Endodermal cell (in vitro differentiated cells): ENCODE data around the gene MICAL3. TPM values are rescaled to one million over a fixed set of nuclear protein-coding genes. Genes with fewer than 3 reads are reported as not detected.

ENCODE experiments used
- DNase-seq: peaks from one replicate; pipeline ENCODE4 v3.0.0-alpha.2; 2017
- H3K27ac ChIP-seq: 2 replicates; pipeline ENCODE4 v1.5.1; 2013; ENCODE audit warnings: mild to moderate bottlenecking, low read depth, low read length, moderate library complexity
- H3K27me3 ChIP-seq: 2 replicates; pipeline ENCODE4 v1.6.1; 2013; ENCODE audit warnings: mild to moderate bottlenecking, low read length, moderate library complexity; ENCODE audit not compliant: insufficient read depth, control insufficient read depth, poor library complexity, severe bottlenecking
- H3K36me3 ChIP-seq: 2 replicates; pipeline ENCODE4 v1.7.0; 2013; ENCODE audit warnings: mild to moderate bottlenecking, low read length, moderate library complexity; ENCODE audit not compliant: control insufficient read depth, insufficient read depth
- H3K4me1 ChIP-seq: one replicate; pipeline ENCODE4 v1.7.0; 2013; ENCODE audit warnings: low read length; ENCODE audit not compliant: control insufficient read depth, insufficient read depth
- H3K4me3 ChIP-seq: 2 replicates; pipeline ENCODE4 v1.5.1; 2013; ENCODE audit warnings: mild to moderate bottlenecking, low read length, moderate library complexity
- H3K9ac ChIP-seq: 2 replicates; pipeline ENCODE4 v1.6.1; 2013; ENCODE audit warnings: mild to moderate bottlenecking, low read length, moderate library complexity; ENCODE audit not compliant: poor library complexity, severe bottlenecking; ENCODE audit errors: extremely low read depth
- H3K9me3 ChIP-seq: 2 replicates; pipeline ENCODE4 v1.6.1; 2013; ENCODE audit warnings: mild to moderate bottlenecking, low read length, moderate library complexity; ENCODE audit not compliant: control insufficient read depth
- H3K27ac Mint-ChIP-seq: 2 replicates; pipeline ENCODE4 v1.8.0; 2020; ENCODE audit warnings: mixed read lengths
- H3K27me3 Mint-ChIP-seq: 2 replicates; pipeline ENCODE4 v1.8.0; 2021; ENCODE audit warnings: mild to moderate bottlenecking, mixed read lengths; ENCODE audit not compliant: insufficient read depth
- H3K36me3 Mint-ChIP-seq: 2 replicates; pipeline ENCODE4 v1.8.0; 2020; ENCODE audit warnings: low read depth, mixed read lengths
- H3K4me1 Mint-ChIP-seq: 2 replicates; pipeline ENCODE4 v1.8.0; 2020; ENCODE audit warnings: mixed read lengths
- H3K4me3 Mint-ChIP-seq: 2 replicates; pipeline ENCODE4 v1.8.0; 2020; ENCODE audit warnings: mild to moderate bottlenecking, moderate library complexity, mixed read lengths
- H3K9me3 Mint-ChIP-seq: 2 replicates; pipeline ENCODE4 v1.8.0; 2020; ENCODE audit warnings: mild to moderate bottlenecking, mixed read lengths
- WGBS, 2 experiments: methylation state at CpG; one replicate each; pipeline versions ENCODE4 v1.1.5 to v1.1.7; 2013; ENCODE audit warnings: missing lambda C conversion rate in 2 of 2, mixed read lengths in 1 of 2; ENCODE audit not compliant: insufficient coverage in 1 of 2, insufficient read length in 1 of 2; 5-methylcytosine and 5-hydroxymethylcytosine counted together
- total RNA-seq, 2 donors: library from RNA; stranded (reverse); fragmentation: NEBNext Ultra II Directional in 1 of 2; extraction: Animal tissue kit (Norgen Biotek cat#: 25700) in 1 of 2; gene quantifications; 2 replicates in 1 of 2; 3 replicates in 1 of 2; pipeline ENCODE4 v1.2.1, GENCODE V29; 2021
- TF ChIP-seq, protein P1 (sequence below): fragments of 200-600 bp; sonication (generic); conservative IDR thresholded peaks from 2 replicates; pipeline ENCODE4 v1.5.0; 2021; ENCODE audit warnings: antibody characterized with exemption, mild to moderate bottlenecking

MICAL3 gene
- total RNA-seq, 2 donors from 2014 or later, result 42.8 to 48.1 TPM

DNA sequence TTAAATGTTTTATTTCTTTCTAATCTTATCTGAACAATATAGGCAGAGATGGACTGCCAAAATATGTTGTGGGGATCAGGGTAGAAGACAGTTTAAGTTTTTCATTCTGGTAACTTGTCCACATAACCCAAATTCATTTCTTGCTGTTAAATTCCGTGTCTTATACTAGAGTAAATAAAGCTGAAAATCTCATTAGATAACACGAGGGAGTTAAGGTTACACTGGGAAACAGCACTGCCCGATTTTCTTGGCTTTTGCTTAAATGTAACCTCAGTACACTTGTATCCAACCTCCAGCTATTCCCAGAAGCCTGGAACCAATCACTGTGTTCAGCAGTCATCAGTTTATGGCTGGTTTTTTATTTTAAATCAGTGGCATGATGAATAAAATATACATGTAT is 48.2 kb downstream of the MICAL3 start:
- TF ChIP-seq, protein P1, sequence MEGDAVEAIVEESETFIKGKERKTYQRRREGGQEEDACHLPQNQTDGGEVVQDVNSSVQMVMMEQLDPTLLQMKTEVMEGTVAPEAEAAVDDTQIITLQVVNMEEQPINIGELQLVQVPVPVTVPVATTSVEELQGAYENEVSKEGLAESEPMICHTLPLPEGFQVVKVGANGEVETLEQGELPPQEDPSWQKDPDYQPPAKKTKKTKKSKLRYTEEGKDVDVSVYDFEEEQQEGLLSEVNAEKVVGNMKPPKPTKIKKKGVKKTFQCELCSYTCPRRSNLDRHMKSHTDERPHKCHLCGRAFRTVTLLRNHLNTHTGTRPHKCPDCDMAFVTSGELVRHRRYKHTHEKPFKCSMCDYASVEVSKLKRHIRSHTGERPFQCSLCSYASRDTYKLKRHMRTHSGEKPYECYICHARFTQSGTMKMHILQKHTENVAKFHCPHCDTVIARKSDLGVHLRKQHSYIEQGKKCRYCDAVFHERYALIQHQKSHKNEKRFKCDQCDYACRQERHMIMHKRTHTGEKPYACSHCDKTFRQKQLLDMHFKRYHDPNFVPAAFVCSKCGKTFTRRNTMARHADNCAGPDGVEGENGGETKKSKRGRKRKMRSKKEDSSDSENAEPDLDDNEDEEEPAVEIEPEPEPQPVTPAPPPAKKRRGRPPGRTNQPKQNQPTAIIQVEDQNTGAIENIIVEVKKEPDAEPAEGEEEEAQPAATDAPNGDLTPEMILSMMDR, result no peak
- WGBS, 2 experiments, result 85 to 86% methylated on average over 3 of the region's 3 CpGs
- Mint-ChIP-seq H3K9me3 (peaks cover 8% of the 10 kb centered on the region), H3K27me3 (no peaks in the 10 kb centered on the region), H3K4me1 (peaks cover 24% of the 10 kb centered on the region), H3K36me3 (peaks cover 6% of the 10 kb centered on the region), H3K4me3 (no peak overlapping the region), H3K27ac (no peak overlapping the region)
- Histone ChIP-seq H3K9ac (no peak overlapping the region), H3K36me3 (no peaks in the 10 kb centered on the region), H3K9me3 (peaks cover 3% of the 10 kb centered on the region), H3K4me3 (no peak overlapping the region), H3K4me1 (no peaks in the 10 kb centered on the region), H3K27ac (no peak overlapping the region), H3K27me3 (no peaks in the 10 kb centered on the region)
- no peak for DNase-seq

- no peak for DNase-seq
- H3K4me3 ChIP-seq, result no peak overlapping the region
- peaks cover 8% of the 10 kb centered on the region for H3K9me3 Mint-ChIP-seq
- H3K27ac ChIP-seq, result no peak overlapping the region
- TF ChIP-seq, protein P1, result no peak
- no peak overlapping the region for H3K9ac ChIP-seq
- no peak overlapping the region for H3K27ac Mint-ChIP-seq
- no peaks in the 10 kb centered on the region for H3K4me1 ChIP-seq
- WGBS, 2 experiments, result 95 to 96% methylated on average over 7 to 8 of the region's 8 CpGs
- H3K9me3 ChIP-seq, result peaks cover 3% of the 10 kb centered on the region
- no peak overlapping the region for H3K4me3 Mint-ChIP-seq
- H3K27me3 ChIP-seq, result no peaks in the 10 kb centered on the region
- H3K27me3 Mint-ChIP-seq, result no peaks in the 10 kb centered on the region
- H3K4me1 Mint-ChIP-seq, result peaks cover 15% of the 10 kb centered on the region
- H3K36me3 Mint-ChIP-seq, result peaks cover 8% of the 10 kb centered on the region
- H3K36me3 ChIP-seq, result no peaks in the 10 kb centered on the region
Observed at GRCh38 chr22:17974703-17975372, 49.5 kb downstream of the MICAL3 start.

DNA sequence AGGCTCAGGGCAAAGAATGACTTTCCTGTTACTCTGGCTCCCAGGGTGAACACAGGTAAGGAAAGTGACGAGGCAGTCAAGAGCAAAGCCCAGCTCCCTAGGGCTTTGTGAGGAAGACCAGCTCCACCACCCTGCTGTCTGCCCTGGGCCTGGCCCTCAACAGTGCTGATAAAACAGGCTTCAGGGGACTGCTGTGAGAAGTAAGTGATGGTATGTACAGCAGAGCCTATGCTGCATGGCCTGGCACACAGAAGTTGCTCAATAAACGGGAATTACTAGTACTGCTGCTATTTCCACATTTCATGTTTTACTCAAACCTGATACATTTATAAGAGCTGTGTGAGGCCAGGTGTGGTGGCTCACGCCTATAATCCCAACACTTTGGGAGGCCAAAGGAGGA is 50.3 kb downstream of the MICAL3 start:
- no peaks in the 10 kb centered on the region for H3K27me3 ChIP-seq
- H3K27me3 Mint-ChIP-seq, result no peaks in the 10 kb centered on the region
- H3K36me3 ChIP-seq, result no peaks in the 10 kb centered on the region
- peaks cover 3% of the 10 kb centered on the region for H3K9me3 ChIP-seq
- H3K4me3 ChIP-seq, result no peak overlapping the region
- TF ChIP-seq, protein P1, result no peak
- peaks cover 15% of the 10 kb centered on the region for H3K36me3 Mint-ChIP-seq
- no peaks in the 10 kb centered on the region for H3K4me1 ChIP-seq
- H3K27ac Mint-ChIP-seq, result no peak overlapping the region
- no peak for DNase-seq
- H3K9me3 Mint-ChIP-seq, result peaks cover 8% of the 10 kb centered on the region
- WGBS, 2 experiments, result 90 to 95% methylated on average over 2 to 3 of the region's 3 CpGs
- peaks cover 13% of the 10 kb centered on the region for H3K4me1 Mint-ChIP-seq
- H3K4me3 Mint-ChIP-seq, result no peak overlapping the region
- H3K9ac ChIP-seq, result no peak overlapping the region
- H3K27ac ChIP-seq, result no peak overlapping the region
